ENCODE measurements around the gene RCOR1. TPM values are rescaled to one million over a fixed set of nuclear protein-coding genes. Genes with fewer than 3 reads are reported as not detected.

RCOR1 gene
- total and polyA plus RNA-seq, 2 of the 8 experiments (the other 6 are each of a cell fraction or from before 2014, with no cell fraction given) = 12.3 to 26.3 TPM

GRCh38 chr14:102603293-102603907, 11.0 kb downstream of the RCOR1 start:
- Histone ChIP-seq H4K5ac (ENCODE audit: insufficient read length, low read depth, low read length) (no peak overlapping the region), H3K4me1 (replicated peaks in 1 of 4; ENCODE audit: control insufficient read depth in 3 of 4, insufficient read depth in 4 of 4, low read length in 3 of 4) (no peaks in the 10 kb centered on the region), H3K23ac (ENCODE audit: insufficient read length) (no peak overlapping the region), H2BK5ac (ENCODE audit: low read depth, low read length) (no peak overlapping the region; the same call in 1 of the 2 replicates), H3K4ac (replicated peaks; ENCODE audit: insufficient read length, low read depth, low read length) (no peak overlapping the region), H3K23me2 (ENCODE audit: low read depth, low read length) (no peaks in the 10 kb centered on the region), H3K14ac (ENCODE audit: insufficient read length) (no peak overlapping the region), H3K27me3 (replicated peaks in 1 of 4; ENCODE audit: control insufficient read depth in 3 of 4, extremely low read depth in 1 of 4, insufficient read depth in 3 of 4, low read length in 3 of 4) (no peaks in the 10 kb centered on the region), H2BK20ac (ENCODE audit: low read length) (no peak overlapping the region), H3K4me2 (ENCODE audit: insufficient read depth in 1 of 2, low read depth in 2 of 2, low read length in 2 of 2) (no peak overlapping the region), H3K27ac (ENCODE audit: low read depth, low read length) (no peak overlapping the region), H3K4me3 (ENCODE audit: extremely low read depth in 1 of 4, insufficient read depth in 2 of 4, low read depth in 3 of 4, low read length in 4 of 4) (no peak overlapping the region), H2AFZ (ENCODE audit: low read length) (no peak overlapping the region), H3K79me1 (ENCODE audit: low read depth, low read length) (peaks cover 18% of the 10 kb centered on the region), H4K20me1 (replicated peaks in 1 of 2; ENCODE audit: control insufficient read depth in 1 of 2, insufficient read depth in 2 of 2, low read length in 2 of 2) (peaks cover 4 to 10% of the 10 kb centered on the region in 2 experiments), H4K8ac (ENCODE audit: extremely low read depth, insufficient read depth, low read length) (no peak overlapping the region), H4K91ac (replicated peaks; ENCODE audit: insufficient read length, low read length) (no peak overlapping the region), H2BK12ac (ENCODE audit: low read depth, low read length) (no peak overlapping the region), H3K18ac (ENCODE audit: extremely low read depth, low read length) (no peak overlapping the region), H2BK120ac (replicated peaks; ENCODE audit: low read depth, low read length) (no peak overlapping the region), H3K56ac (replicated peaks; ENCODE audit: insufficient read length, low read depth, low read length) (no peak overlapping the region), H2BK15ac (ENCODE audit: low read length) (no peak overlapping the region), H3K9ac (replicated peaks in 1 of 4; ENCODE audit: extremely low read depth in 1 of 4, low read depth in 3 of 4, low read length in 3 of 4) (no peak overlapping the region), H3K36me3 (ENCODE audit: control insufficient read depth in 2 of 4, insufficient read depth in 4 of 4, low read length in 3 of 4) (peaks cover 0 to 3% (median 1%) of the 10 kb centered on the region in 4 experiments; a peak in 2 of 8 replicates), H3K79me2 (ENCODE audit: control insufficient read depth in 1 of 2, insufficient read depth in 2 of 2, low read length in 2 of 2) (peaks cover 34 to 93% of the 10 kb centered on the region in 2 experiments), H2AK5ac (ENCODE audit: low read depth, low read length) (no peak overlapping the region), H3K9me3 (ENCODE audit: insufficient read depth in 2 of 2, low read depth in 1 of 2, low read length in 1 of 2) (no peaks in the 10 kb centered on the region)
- FAIRE-seq = no peak
- WGBS, 2 experiments (ENCODE audit: extremely low coverage in 1 of 2, insufficient coverage in 1 of 2, insufficient read length in 1 of 2, insufficient replicate concordance in 2 of 2, low coverage in 1 of 2, low lambda C conversion rate in 2 of 2, missing lambda C conversion rate in 1 of 2) = 81% methylated on average over 4 of the region's 4 CpGs; no CpG with 5 or more reads in 1 of the 2 experiments
- TF ChIP-seq TAF1 (IDR thresholded peaks at IDR 0.05; ENCODE audit: low read depth, low read length) = no peak
- no peak for TF ChIP-seq CBX5 (IDR thresholded peaks at IDR 0.05; ENCODE audit: low read depth, low read length)
- no peak for TF ChIP-seq MAFK (IDR thresholded peaks at IDR 0.05; ENCODE audit: low read depth, low read length)
- TF ChIP-seq RBBP5 (IDR thresholded peaks at IDR 0.05; ENCODE audit: borderline replicate concordance, low read depth, low read length) = no peak
- TF ChIP-seq KDM5A (IDR thresholded peaks at IDR 0.05; ENCODE audit: low read length) = no peak
- CTCF ChIA-PET (ENCODE audit: partially characterized antibody) = interaction anchor here (0.5 to 3.5 kb wide), 4 partner anchors 9 to 88 kb away, joined by 3 to 14 read pairs (median 4); no protein-coding TSS in a partner anchor
- DNase-seq (ENCODE audit: low read depth in 1 of 2, low spot score in 2 of 2) = no peak
- POLR2A ChIA-PET (ENCODE audit: partially characterized antibody) = interaction anchor here (1.7 kb wide), 1 partner anchor 10 kb away, joined by 3 read pairs; no protein-coding TSS in a partner anchor
